Stimulated activated CD4-positive, alpha-beta T cell treated with anti-CD3 and anti-CD28 coated beads, Interleukin-1b, Interleukin-23, amount 100 ng/mL, for 48 hours (primary cell): Measurements from ENCODE around the gene BCAS2.

Experiments used
- DNase-seq: peaks from one replicate; pipeline ENCODE4 v3.0.0-alpha.2; 2020

Gene BCAS2

DNA sequence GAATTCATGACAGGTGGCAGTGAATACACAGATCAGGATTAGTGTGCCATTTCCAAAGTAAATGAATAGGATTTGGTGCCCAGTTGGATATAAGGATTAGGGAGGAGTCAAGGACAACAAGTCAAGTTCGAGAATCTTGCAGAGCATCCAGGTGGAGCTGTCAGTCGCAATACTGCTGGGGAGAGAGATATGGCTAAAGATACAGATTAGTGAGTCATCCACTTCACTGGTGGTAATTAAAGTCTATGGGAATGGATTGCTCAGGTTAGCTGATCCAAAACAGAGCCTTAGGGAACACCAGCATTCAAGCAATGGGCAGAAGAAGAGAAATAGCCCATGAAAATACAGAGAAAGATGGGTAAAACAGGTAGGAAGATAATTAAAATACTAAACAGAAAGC lies 26.8 kb downstream of the BCAS2 start:
- DNase-seq: no peak

DNA sequence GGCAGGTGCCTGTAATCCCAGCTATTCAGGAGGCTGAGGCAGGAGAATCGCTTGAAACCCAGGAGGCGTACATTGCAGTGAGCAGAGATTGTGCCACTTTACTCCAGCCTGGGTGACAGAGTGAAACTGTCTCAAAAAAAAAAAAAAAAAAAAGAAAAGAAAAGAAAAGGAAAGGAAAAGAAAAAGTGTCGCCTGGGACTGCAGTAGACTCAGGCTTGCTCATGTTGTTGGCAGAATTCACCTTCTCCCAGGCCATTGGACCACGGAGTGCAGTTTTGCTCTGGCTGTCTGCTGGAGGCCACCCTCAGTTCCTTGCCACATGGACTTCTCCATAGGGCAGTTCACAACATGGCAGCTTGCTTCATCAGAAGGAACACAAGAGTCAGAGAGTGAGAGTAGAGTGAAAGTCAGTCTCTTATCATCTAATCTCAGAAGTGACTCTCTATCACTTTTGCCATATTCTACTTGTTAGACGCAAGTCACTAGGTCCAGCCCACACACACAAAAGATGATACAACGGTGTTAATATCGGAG lies 29.2 kb downstream of the BCAS2 start:
- no peak for DNase-seq

DNA sequence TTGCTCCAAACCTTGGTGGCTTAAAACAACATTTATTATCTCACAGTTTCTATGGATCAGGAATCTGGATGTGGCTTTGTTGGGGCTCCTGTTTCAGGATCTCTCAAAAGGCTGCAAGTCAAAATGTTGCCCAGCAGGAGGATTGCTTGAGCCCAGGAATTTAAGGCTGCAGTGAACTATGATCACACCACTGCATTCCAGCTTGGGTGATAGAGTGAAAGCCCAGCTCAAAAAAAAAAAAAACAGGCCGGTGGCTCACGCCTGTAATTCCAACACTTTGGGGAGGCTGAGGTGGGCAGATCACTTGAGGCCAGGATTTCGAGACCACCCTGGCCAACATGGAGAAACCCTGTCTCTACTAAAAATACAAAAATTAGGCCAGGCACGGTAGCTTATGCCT lies 30.0 kb downstream of the BCAS2 start:
- DNase-seq: no peak

DNA sequence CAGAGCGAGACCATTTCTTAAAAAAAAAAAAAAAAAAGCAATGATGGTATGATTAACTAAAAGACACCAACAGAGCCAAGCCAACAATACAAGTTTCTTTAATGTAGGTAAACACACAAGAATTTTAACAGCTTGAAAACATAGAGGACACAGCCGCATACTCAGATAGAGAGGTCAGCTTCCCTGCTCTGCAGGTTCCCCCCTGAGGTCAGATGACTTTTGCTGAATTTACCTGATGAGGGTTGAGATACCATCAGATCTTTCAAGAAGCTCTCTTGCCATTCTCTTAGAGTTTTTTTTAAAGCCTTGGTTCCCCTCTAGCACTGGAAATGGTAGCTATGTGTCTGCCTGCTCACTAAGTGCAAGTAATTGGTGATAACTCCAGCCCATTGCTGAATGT lies 31.1 kb downstream of the BCAS2 start:
- no peak for DNase-seq

DNA sequence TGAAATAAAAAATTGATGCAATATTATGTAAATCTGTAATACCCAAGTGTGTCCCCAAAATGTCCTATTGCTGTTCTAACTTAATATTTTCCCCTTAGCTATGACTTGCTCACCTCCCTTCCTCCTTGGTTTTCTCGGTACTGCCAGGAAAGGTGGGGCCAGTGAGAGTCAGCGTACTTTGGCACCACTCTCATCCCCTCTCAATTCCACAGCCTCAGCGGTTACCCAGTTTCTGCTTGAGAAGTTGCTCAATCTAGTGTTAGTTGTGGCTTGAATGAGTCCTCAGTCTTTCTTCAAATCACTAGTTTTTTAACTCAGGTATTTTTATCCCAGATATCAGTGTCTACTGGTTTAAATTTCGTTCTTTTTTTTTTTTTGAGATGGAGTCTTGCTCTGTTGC lies 32.3 kb downstream of the BCAS2 start:
- no peak for DNase-seq

DNA sequence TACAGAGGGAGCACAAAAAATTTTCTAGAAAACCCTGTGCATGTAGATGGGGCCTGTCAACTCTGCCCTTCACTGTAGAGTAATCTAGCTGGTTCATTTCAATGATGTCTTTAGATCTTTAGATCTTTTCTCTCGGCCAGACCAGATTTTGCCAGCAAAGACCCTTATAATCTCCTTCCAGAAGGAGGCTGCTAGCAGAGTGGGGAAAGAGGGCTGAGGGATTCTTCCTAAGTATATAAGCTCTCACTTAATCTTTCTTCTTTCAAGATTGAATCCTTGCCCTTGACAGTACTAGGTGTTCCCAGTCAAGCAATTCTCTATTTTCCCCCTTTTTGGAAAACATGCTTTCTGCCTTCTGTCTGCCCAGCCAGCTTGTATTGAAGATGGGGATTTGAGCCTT lies 34.3 kb downstream of the BCAS2 start:
- DNase-seq: no peak

DNA sequence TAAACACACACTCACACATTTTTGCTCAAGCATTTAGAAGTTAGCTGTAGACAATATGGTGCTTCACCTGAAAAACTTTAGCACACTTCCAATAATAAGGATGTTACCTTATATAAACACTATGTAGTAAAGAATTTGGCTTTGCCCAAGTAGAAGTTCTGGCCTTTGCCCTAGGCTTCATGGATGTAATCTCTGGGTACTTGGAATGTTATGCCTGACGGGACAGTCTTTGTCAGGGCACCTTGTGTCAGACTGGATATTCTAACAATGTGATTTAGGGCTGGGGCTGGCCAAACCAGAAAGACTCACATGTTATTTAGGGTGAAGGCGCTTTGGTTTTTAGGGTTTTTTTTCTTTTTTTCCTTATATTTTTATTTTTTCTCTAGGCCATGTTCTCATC lies 35.6 kb downstream of the BCAS2 start:
- no peak for DNase-seq

DNA sequence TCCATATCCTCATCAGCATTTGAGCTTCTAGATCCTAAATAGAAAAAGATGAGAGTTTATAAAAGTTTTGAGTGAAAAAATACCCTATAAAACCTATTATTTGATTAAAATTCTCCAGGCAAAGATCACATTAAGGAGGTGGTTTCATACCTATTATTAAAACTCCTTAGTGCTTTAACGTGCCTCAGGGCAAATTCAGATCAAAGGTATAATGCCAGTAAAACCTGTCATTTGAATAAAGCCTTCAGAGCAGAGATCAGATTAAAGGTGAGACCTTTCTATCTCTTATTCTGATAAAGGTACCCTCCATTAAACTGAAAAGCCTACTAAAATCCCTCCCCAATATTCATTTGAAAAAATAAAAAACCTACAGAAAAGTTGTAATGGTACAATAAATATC lies 36.1 kb downstream of the BCAS2 start:
- no peak for DNase-seq

DNA sequence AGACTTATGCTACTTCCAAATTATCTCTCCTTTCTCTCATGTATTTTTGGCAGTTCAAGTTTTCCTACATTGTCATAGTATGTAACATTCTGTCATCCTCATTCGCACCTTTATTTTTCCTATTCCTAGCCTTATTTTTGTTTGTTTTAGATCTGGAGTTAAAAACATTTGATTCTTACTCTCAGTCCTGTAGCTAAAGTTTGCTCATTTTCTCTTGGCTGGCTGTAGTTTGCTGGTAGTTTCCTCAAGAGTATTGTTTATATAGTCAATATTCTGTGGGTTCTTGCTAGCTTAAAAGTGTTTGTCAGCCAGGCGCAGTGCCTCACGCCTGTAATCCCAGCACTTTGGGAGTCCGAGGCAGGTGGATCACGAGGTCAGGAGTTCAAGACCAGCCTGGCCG lies 40.6 kb downstream of the BCAS2 start:
- DNase-seq: no peak

DNA sequence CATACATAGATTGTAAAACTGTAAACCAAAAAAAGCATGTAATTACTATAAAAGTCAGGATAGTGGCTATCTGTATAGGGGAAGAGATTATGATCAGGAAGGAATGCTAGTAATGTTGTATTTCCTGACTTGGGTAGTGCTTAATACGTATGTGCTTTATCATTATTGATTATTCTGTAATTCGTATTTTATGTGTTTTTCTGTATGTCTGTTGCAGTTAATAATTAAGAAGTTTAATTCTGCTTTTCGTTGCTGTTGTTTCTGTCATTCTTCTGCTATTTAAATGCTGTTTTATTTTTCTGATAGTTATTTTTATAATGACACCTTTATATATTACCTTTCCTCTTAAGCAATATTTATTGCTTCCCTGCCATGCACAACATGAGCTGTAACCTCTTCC lies 41.1 kb downstream of the BCAS2 start:
- no peak for DNase-seq

DNA sequence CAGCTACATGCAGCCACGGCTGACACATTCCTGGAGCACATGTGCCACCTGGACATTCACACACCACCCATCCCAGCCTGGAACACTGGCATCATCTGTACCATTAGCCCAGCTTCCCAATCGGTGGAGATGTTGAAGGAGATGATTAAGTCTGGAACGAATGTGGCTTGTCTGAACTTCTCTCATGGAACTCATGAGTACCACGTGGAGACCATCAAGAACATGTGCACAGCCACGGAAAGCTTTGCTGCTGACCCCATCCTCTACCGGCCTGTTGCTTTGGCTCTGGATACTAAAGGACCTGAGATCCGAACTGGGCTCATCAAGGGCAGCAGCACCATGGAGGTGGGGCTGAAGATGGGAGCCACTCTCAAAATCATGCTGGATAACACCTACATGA lies 45.4 kb downstream of the BCAS2 start:
- DNase-seq: no peak

DNA sequence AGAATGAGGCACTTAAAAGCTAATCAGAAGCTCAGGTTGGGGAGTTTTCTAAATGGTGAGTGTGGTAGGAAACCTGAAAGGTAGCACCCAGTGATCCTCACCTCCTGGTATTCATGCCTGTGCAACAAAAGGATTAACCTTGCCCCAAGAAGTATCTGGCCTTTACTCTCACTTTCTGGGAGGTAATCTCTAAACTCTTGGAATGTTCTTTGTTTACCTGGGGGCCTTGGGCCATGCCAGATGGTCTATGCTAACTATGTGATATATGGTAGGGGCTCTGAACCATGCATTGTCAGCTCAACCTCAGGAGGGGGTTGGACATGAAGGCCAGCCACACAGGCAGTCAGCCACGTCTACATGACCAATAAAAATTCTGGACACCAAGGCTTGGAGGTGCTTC lies 46.0 kb downstream of the BCAS2 start:
- DNase-seq: no peak

DNA sequence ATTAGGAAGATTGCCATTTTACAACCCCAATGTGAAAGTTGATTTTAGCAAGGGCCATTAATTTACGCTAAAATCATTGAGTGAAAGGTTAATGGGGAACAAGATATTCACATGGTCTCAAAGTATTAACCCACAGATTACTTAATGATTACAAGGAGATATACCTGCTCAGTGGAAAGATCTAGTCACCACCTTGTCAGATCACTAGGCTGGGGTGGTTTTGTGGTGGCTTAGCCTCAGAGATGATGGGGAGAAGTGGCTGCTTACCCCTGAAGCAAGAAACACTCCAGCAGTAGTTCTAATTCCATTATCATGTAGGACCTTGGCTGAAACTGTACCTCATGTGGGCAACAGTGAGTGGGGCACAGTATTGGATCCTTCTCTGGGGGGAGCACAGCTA lies 50.3 kb downstream of the BCAS2 start:
- no peak for DNase-seq

DNA sequence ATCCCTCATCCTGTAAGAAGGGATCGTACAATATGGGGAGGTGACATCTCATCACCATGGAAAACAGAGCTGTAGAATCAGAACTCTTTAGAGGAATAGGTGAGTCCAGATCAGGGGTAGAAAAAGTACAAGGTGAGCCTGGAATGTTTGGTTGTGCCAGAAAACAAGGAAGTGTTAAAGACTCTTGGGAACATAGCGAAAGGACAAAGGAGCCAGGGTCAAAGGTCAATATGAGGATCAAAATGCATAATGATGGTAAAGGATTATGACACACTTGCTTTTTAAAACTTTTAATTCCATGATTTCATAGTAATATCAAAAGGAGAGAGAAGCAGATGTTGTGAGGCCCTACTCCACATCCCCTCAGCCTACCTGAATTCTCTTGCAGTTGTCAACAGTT lies 51.2 kb downstream of the BCAS2 start:
- no peak for DNase-seq

DNA sequence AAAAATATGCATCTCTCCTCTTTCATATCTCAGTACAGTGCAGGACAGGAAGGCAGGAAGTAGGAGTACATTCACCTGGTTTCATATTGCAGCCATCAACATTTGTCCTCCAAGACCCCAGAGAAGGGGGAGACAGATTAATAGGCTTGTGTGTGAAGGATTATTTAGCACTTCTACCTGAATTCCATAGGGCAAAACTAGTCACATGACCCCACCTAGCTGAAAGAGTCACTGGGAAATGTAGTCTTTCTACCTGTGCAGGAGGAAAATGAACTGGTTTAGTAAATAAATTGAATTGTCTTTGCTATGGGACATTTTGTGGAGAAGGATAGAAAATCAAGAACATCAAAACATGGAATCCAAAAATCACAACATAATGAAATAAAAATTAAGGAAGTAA lies 56.5 kb downstream of the BCAS2 start:
- no peak for DNase-seq

DNA sequence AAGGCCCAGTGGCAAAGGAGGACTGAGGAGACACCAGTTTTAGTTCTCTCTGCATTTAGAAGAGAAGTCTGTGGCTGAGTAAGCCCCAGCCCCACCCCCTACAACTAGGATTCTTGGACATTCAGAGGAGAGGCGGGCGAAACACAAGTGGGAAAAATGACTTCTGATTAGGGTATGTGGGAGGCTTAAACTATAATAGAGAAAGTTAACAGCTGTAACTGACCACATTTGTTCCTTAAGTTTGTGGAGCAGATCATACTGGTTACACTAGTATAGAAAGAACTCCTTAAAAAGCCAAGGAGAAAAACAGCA lies 59.2 kb downstream of the BCAS2 start:
- no peak for DNase-seq

DNA sequence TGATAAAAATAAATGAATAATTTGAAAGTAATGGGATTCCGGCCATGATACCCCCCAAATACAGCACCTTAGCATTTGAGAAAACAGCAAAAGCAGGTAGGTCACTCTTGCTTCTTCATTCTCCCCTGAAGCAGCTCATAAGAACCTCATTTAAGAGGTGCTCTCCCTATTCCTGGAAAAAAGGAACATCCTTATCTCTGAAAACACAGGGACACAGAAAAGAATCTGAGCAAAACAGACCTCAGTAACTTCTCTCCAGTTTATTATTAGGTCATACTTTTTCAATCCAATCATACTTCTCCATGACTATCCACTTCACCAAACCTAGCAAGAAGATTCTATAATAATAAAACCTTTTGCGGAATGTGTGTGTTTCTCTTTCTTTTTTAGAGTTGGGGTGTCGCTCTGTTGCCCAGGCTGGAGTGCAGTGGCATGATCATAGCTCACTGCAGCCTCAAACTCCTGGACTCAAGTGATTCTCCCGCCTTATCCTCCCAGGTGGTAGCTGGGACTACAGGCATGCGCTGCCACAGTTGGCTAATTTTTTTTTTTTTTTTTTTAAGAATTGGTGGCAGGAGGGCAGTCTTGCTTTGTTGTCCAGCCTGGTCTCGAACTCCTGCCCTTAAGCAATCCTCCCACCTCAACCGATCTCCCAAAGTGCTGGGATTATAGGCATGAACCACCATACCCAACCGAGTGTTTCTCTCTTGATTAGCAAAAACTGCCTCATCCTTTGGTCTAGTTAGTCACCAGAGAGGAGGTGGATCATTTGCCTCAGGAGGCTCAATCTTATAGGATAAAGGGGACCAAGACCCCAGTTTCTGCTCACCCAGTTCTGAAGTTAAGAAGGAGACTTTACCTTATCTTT lies 59.8 kb downstream of the BCAS2 start:
- no peak for DNase-seq
